Measurements from ENCODE around the gene GDPD4.

DNA sequence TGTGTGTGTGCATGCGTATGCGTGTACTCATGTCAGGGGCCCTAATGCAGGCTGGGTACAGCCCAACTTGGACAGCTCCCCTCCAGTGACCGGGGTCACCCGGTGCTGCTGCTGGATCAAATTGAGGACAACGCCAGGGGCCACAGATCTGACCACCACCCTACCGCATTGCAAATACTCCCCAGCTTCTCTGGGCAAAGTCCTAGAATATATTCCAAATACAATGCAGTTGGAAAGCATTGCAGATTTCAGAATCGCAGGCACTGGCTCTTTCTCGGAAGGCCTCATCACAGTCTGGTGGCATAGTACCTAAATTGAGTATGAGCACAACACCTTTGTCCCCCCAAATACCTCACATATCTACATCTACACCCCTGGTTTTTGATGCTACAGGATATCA is 130.2 kb downstream of the GDPD4 start:
- no peak for TF ChIP-seq CTCF (IDR thresholded peaks at IDR 0.05; ENCODE audit: insufficient read depth, low read length, poor library complexity, severe bottlenecking)
- no peak for TF ChIP-seq EZH2phosphoT487 (conservative IDR thresholded peaks at IDR 0.05; ENCODE audit: low read length)

Measured in SU-DHL-6 (cell line).